Ishikawa (cell line): Measurements from ENCODE around the gene TDP2.

Source experiments
- CEBPB ChIP-seq: IDR thresholded peaks from 2 replicates; pipeline ENCODE4 v1.6.1; 2012
- CREB1 ChIP-seq: IDR thresholded peaks from 2 replicates; pipeline ENCODE4 v1.6.1; 2012; ENCODE audit warnings: low read depth
- EGR1 ChIP-seq: IDR thresholded peaks from 2 replicates; pipeline ENCODE4 v1.6.1; 2012
- FOXM1 ChIP-seq: IDR thresholded peaks from 2 replicates; pipeline ENCODE4 v1.6.1; 2012; ENCODE audit warnings: low read depth, borderline replicate concordance
- NFIC ChIP-seq: IDR thresholded peaks from 2 replicates; pipeline ENCODE4 v1.6.1; 2012
- RAD21 ChIP-seq: IDR thresholded peaks from 2 replicates; pipeline ENCODE4 v1.6.1; 2012; ENCODE audit warnings: low read depth
- TAF1 ChIP-seq: IDR thresholded peaks from 2 replicates; pipeline ENCODE4 v1.6.1; 2012; ENCODE audit warnings: low read depth, mild to moderate bottlenecking
- TCF12 ChIP-seq: IDR thresholded peaks from 2 replicates; pipeline ENCODE4 v1.6.1; 2012; ENCODE audit warnings: low read depth
- TEAD4 ChIP-seq: IDR thresholded peaks from 2 replicates; pipeline ENCODE4 v1.6.1; 2012
- YY1 ChIP-seq: IDR thresholded peaks from 2 replicates; pipeline ENCODE4 v1.6.1; 2012; ENCODE audit warnings: low read depth
- ZBTB7A ChIP-seq: IDR thresholded peaks from 2 replicates; pipeline ENCODE4 v1.6.1; 2012; ENCODE audit warnings: low read depth
- TF ChIP-seq, protein P1 (sequence below): IDR thresholded peaks from 2 replicates; pipeline ENCODE4 v1.6.1; 2012
- TF ChIP-seq, protein P2 (sequence below): IDR thresholded peaks from 2 replicates; pipeline ENCODE4 v1.6.1; 2012
- TF ChIP-seq, protein P3 (sequence below): IDR thresholded peaks from 2 replicates; pipeline ENCODE4 v1.6.1; 2012; ENCODE audit warnings: low read depth, mild to moderate bottlenecking

Gene TDP2

DNA sequence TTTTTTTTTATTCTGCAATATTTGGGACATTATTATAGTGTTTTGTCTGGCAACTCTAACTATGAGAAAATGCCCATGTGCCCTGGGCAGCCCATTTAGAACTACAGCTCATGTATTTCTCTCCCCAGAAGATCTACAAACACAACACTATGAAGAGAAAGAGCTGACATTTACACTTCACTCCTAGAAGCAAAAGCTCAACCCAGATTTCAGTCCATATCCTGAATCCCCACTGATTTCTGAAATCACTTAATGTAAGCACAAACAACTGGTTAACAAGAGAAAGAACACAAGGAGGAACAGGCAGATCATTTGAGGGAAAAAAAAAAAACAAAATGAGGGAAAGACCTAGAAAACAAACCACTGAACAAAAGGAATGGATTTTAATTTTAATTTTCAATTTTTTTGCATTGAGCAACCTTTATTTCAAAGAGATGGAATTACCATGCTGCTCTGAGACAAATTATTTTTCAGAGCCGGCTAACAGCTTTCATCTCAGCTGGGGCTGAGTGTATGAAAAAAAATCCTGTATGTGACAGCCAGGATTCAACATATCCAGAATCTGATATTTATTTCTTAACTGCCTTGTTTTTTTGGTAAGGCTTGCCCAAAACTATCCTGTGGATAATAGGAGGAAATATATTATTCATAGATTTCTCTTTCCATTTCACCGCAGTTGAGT, 53.2 kb downstream of the TDP2 start:
- TF ChIP-seq RAD21 (no peak), TCF12 (no peak), NFIC (no peak), CREB1 (no peak), TEAD4 (no peak), CEBPB (no peak), FOXM1 (no peak)
- TF ChIP-seq, protein P1, sequence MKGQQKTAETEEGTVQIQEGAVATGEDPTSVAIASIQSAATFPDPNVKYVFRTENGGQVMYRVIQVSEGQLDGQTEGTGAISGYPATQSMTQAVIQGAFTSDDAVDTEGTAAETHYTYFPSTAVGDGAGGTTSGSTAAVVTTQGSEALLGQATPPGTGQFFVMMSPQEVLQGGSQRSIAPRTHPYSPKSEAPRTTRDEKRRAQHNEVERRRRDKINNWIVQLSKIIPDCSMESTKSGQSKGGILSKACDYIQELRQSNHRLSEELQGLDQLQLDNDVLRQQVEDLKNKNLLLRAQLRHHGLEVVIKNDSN = no peak
- TF ChIP-seq, protein P2, sequence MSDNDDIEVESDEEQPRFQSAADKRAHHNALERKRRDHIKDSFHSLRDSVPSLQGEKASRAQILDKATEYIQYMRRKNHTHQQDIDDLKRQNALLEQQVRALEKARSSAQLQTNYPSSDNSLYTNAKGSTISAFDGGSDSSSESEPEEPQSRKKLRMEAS = no peak
- TF ChIP-seq, protein P3, sequence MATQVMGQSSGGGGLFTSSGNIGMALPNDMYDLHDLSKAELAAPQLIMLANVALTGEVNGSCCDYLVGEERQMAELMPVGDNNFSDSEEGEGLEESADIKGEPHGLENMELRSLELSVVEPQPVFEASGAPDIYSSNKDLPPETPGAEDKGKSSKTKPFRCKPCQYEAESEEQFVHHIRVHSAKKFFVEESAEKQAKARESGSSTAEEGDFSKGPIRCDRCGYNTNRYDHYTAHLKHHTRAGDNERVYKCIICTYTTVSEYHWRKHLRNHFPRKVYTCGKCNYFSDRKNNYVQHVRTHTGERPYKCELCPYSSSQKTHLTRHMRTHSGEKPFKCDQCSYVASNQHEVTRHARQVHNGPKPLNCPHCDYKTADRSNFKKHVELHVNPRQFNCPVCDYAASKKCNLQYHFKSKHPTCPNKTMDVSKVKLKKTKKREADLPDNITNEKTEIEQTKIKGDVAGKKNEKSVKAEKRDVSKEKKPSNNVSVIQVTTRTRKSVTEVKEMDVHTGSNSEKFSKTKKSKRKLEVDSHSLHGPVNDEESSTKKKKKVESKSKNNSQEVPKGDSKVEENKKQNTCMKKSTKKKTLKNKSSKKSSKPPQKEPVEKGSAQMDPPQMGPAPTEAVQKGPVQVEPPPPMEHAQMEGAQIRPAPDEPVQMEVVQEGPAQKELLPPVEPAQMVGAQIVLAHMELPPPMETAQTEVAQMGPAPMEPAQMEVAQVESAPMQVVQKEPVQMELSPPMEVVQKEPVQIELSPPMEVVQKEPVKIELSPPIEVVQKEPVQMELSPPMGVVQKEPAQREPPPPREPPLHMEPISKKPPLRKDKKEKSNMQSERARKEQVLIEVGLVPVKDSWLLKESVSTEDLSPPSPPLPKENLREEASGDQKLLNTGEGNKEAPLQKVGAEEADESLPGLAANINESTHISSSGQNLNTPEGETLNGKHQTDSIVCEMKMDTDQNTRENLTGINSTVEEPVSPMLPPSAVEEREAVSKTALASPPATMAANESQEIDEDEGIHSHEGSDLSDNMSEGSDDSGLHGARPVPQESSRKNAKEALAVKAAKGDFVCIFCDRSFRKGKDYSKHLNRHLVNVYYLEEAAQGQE = no peak

DNA sequence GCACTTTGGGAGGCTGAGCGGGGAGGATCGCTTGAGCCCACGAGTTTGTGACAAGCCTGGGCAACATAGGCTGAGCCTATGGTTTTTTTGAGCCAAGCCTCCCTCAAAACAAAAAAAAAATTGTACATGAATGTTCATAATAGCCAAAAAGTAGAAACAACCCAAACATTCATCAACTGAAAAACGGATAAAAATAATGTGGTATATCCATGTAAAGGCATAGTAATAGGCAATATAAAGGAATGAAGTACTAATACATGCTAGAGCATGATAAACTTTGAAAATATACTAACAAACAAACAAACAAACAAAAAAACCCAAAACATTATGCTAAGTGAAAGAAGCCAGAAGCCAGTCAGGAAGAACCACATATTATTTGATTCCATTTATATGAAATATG, 56.0 kb downstream of the TDP2 start:
- no peak for TF ChIP-seq EGR1
- no peak for TF ChIP-seq YY1
- TF ChIP-seq ZBTB7A = no peak
- TF ChIP-seq NFIC = no peak
- no peak for TF ChIP-seq TEAD4

DNA sequence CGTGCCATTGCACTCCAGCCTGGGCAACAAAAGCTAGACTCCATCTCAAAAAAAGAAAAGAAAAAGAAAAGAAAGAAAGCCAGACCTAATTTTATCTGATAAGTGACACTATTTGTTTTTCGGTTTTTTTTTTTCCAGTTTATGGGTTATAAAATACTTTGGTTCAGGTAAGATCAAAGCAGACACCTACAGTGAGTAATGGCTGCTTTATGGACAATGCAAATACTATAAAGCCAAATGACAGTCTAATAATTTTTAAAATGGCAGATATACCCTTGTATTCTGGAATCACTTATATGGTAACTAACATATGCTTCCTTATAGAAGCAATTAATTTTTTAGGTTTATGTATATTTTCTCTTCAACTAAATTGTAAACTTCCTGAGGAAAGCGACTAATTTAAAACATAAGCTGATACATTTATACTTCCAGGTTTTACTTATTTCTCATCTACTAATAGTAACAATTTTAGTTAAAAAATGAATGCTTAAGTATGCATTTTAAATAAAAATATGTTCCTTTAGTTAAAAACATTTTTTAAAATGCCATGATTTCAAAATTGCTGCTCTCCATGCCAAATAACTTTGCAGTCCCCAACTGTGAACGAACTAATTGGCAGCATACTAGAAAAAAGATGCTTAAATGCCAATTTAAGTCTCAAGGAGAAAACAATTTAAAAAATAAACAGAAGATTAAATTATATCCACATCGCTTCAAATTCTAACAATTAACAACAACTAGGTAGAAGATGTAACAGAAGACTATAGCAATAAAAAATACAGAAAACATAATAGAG, 59.2 kb downstream of the TDP2 start:
- TF ChIP-seq CREB1 = no peak
- TF ChIP-seq FOXM1 = no peak
- no peak for TF ChIP-seq TCF12

GRCh38 chr6:24606200-24606930, 60.3 kb downstream of the TDP2 start:
- TF ChIP-seq TAF1 = no peak
- TF ChIP-seq, protein P3 = no peak
- TF ChIP-seq, protein P1 = no peak
- TF ChIP-seq ZBTB7A = no peak

DNA sequence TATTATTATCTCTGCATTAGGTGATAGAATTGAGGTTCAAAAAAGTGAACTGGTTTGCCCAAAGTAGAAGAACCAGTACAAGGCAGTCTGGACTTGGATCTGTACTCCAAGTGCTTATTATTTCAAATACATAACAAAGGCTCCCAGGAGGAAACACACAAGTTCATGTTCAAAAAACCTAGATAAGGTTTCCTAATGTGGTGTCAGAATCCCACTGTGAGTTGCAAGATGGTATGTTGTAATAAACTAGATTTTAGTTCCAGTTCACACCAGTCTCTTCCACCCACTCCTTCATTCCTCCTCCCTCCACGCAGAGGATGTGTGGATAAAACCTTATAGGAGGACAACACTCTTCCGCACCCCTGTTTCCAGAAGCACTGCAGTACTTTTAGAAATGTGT, 63.5 kb downstream of the TDP2 start:
- TF ChIP-seq, protein P2 = no peak
- TF ChIP-seq CREB1 (no peak), TAF1 (no peak)
- TF ChIP-seq, protein P3 = no peak
